ENCODE data around the gene CMTM4. TPM values are rescaled to one million over a fixed set of nuclear protein-coding genes. Genes with fewer than 3 reads are reported as not detected.

The CMTM4 gene
- total and polyA plus RNA-seq, 2 of the 4 experiments (the other 2 are of a cell fraction): 9.0 to 14.5 TPM

- no peak overlapping the region for H3K23ac ChIP-seq (ENCODE audit: low read depth, low read length)
- H3K9me3 ChIP-seq (ENCODE audit: control insufficient read depth, insufficient read depth, low read length): no peaks in the 10 kb centered on the region
- H3K4me1 ChIP-seq (ENCODE audit: control insufficient read depth, insufficient read depth, low read length): peaks cover 4% of the 10 kb centered on the region
- no peak overlapping the region for H3K9ac ChIP-seq (ENCODE audit: low read depth, low read length)
- H3K9me1 ChIP-seq (ENCODE audit: insufficient read depth, low read length): peaks cover 6% of the 10 kb centered on the region
- H2AK9ac ChIP-seq (replicated peaks; ENCODE audit: low read depth, low read length, poor library complexity): no peak overlapping the region
- dilution Hi-C loops (cut with HindIII; ENCODE audit: low sequenced_read_pairs, unreplicated experiment) (no loop called here), intact Hi-C loops (cut with micrococcal nuclease) (no loop called here), in situ Hi-C loops (cut with MboI; ENCODE audit: low sequenced_read_pairs) (no loop called here)
- H3K27ac ChIP-seq (ENCODE audit: insufficient read depth, low read length): no peak overlapping the region
- no peak overlapping the region for H3K4me2 ChIP-seq (ENCODE audit: low read depth, low read length)
- H4K5ac ChIP-seq (ENCODE audit: low read depth, low read length): no peak overlapping the region
- no peak overlapping the region for H2AK5ac ChIP-seq (ENCODE audit: low read depth, low read length)
- WGBS, 2 experiments (ENCODE audit: extremely low coverage in 2 of 2, insufficient read length in 1 of 2): 80% methylated on average over 1 of the region's 5 CpGs; no CpG with 5 or more reads in 1 of the 2 experiments
- no peak overlapping the region for H3K4ac ChIP-seq (ENCODE audit: low read depth, low read length)
- DNase-seq (no peak), ATAC-seq (ENCODE audit: low read depth) (no peak)
- CTCF ChIA-PET: interaction anchor here (0.6 kb wide), 2 partner anchors 31 to 138 kb away, joined by 4 to 6 read pairs; no protein-coding TSS in a partner anchor
- no peak overlapping the region for H3K18ac ChIP-seq (ENCODE audit: low read depth, low read length)
- H3K56ac ChIP-seq (ENCODE audit: extremely low read depth, insufficient read depth, low read length): no peak overlapping the region
- no peak overlapping the region for H2AFZ ChIP-seq (replicated peaks; ENCODE audit: low read length, poor library complexity)
- H3K27me3 ChIP-seq (ENCODE audit: control insufficient read depth, insufficient read depth, low read length): no peaks in the 10 kb centered on the region
- POLR2A ChIA-PET (ENCODE audit: unreplicated experiment): no interaction called here
- no peaks in the 10 kb centered on the region for H3K36me3 ChIP-seq (ENCODE audit: control insufficient read depth, insufficient read depth, low read length)
- BruUV-seq (replicated peaks): no TSS peak
- H2BK5ac ChIP-seq (ENCODE audit: low read depth, low read length, poor library complexity, severe bottlenecking): no peak overlapping the region
- H3K79me1 ChIP-seq (ENCODE audit: low read depth in 1 of 2, low read length in 2 of 2): no peaks in the 10 kb centered on the region
- H4K8ac ChIP-seq (ENCODE audit: low read depth in 2 of 2, low read length in 2 of 2): no peak overlapping the region
- no peak overlapping the region for H4K91ac ChIP-seq (ENCODE audit: insufficient read depth, low read depth, low read length)
- H2BK15ac ChIP-seq (ENCODE audit: low read depth, low read length): no peak overlapping the region
- no peaks in the 10 kb centered on the region for H4K20me1 ChIP-seq (ENCODE audit: insufficient read depth, low read length)
- TF ChIP-seq RFX5 (IDR thresholded peaks at IDR 0.05; ENCODE audit: low read depth, low read length) (no peak), BHLHE40 (IDR thresholded peaks at IDR 0.05; ENCODE audit: low read depth, low read length) (no peak), NFE2L2 (IDR thresholded peaks at IDR 0.05; ENCODE audit: low read depth, low read length) (no peak), FOS (IDR thresholded peaks at IDR 0.05; ENCODE audit: low read depth, low read length) (no peak), CHD1 (IDR thresholded peaks at IDR 0.05; ENCODE audit: low read depth, low read length) (no peak), POLR2A (IDR thresholded peaks at IDR 0.05; ENCODE audit: low read depth, low read length) (no peak), MXI1 (IDR thresholded peaks at IDR 0.05; ENCODE audit: borderline replicate concordance, low read depth, low read length) (no peak), USF2 (IDR thresholded peaks at IDR 0.05; ENCODE audit: low read depth, low read length) (no peak), RCOR1 (IDR thresholded peaks at IDR 0.05; ENCODE audit: insufficient replicate concordance, low read length) (no peak), CTCF (conservative IDR thresholded peaks at IDR 0.05; ENCODE audit: low read depth, low read length) (no peak), CEBPB (IDR thresholded peaks at IDR 0.05; ENCODE audit: low read depth, low read length) (no peak), RAD21 (IDR thresholded peaks at IDR 0.05; ENCODE audit: low read length) (no peak), MAZ (IDR thresholded peaks at IDR 0.05; ENCODE audit: borderline replicate concordance, low read depth, low read length) (no peak), SMC3 (IDR thresholded peaks at IDR 0.05; ENCODE audit: low read depth, low read length) (no peak), MAFK (IDR thresholded peaks at IDR 0.05; ENCODE audit: low read depth, low read length) (no peak)
- TF ChIP-seq, protein P1, sequence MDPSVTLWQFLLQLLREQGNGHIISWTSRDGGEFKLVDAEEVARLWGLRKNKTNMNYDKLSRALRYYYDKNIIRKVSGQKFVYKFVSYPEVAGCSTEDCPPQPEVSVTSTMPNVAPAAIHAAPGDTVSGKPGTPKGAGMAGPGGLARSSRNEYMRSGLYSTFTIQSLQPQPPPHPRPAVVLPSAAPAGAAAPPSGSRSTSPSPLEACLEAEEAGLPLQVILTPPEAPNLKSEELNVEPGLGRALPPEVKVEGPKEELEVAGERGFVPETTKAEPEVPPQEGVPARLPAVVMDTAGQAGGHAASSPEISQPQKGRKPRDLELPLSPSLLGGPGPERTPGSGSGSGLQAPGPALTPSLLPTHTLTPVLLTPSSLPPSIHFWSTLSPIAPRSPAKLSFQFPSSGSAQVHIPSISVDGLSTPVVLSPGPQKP (IDR thresholded peaks at IDR 0.05; ENCODE audit: borderline replicate concordance, low read depth, low read length): no peak
- no peak overlapping the region for H2BK20ac ChIP-seq (ENCODE audit: low read depth, low read length)
- no peak overlapping the region for H3K4me3 ChIP-seq (ENCODE audit: insufficient read depth, low read depth, low read length)
- no peak overlapping the region for H3K14ac ChIP-seq (replicated peaks; ENCODE audit: low read depth, low read length)
- H2BK120ac ChIP-seq (ENCODE audit: low read depth, low read length): no peak overlapping the region
These were observed 66.7 kb downstream of the CMTM4 start for GRCh38 chr16:66629856-66630255.

All from IMR-90 (cell line).